H9 (cell line): ENCODE results near the gene IER5L. TPM values are rescaled to one million over a fixed set of nuclear protein-coding genes. Genes with fewer than 3 reads are reported as not detected.

Experiments used
- DNase-seq: peaks from one replicate; pipeline ENCODE4 v3.0.0-alpha.2; 2017
- H2AFZ ChIP-seq: one replicate; pipeline ENCODE4 v1.6.1; 2013; ENCODE audit warnings: mild to moderate bottlenecking, low read length, control low read depth, moderate library complexity
- H2AK5ac ChIP-seq: 2 replicates; pipeline ENCODE4 v1.6.1; 2013; ENCODE audit warnings: low read length, control low read depth, mixed read lengths; ENCODE audit not compliant: insufficient read length
- H2BK120ac ChIP-seq: one replicate; pipeline ENCODE4 v1.6.1; 2013; ENCODE audit warnings: low read depth, mild to moderate bottlenecking, low read length, control low read depth, inconsistent platforms; ENCODE audit not compliant: poor library complexity, severe bottlenecking
- H2BK12ac ChIP-seq: 2 replicates; pipeline ENCODE4 v1.6.1; 2013; ENCODE audit warnings: low read length, control low read depth, mixed read lengths, low read depth; ENCODE audit not compliant: insufficient read length
- H2BK15ac ChIP-seq: 2 replicates; pipeline ENCODE4 v1.6.1; 2013; ENCODE audit warnings: low read depth, low read length, control low read depth
- H2BK20ac ChIP-seq: one replicate; pipeline ENCODE4 v1.6.1; 2013; ENCODE audit warnings: low read depth, mild to moderate bottlenecking, low read length, control low read depth, inconsistent platforms; ENCODE audit not compliant: poor library complexity, severe bottlenecking
- H2BK5ac ChIP-seq: 2 replicates; pipeline ENCODE4 v1.6.1; 2013; ENCODE audit warnings: low read length, control low read depth, mixed read lengths; ENCODE audit not compliant: insufficient read length
- H3K14ac ChIP-seq: 2 replicates; pipeline ENCODE4 v1.6.1; 2013; ENCODE audit warnings: low read length, control low read depth; ENCODE audit not compliant: insufficient read depth
- H3K18ac ChIP-seq: 2 replicates; pipeline ENCODE4 v1.6.1; 2013; ENCODE audit warnings: low read depth, mild to moderate bottlenecking, mixed read lengths, low read length, control low read depth; ENCODE audit not compliant: insufficient read length
- H3K23ac ChIP-seq: 2 replicates; pipeline ENCODE4 v1.6.1; 2013; ENCODE audit warnings: low read length, control low read depth, mixed read lengths, low read depth; ENCODE audit not compliant: insufficient read length
- H3K23me2 ChIP-seq: 2 replicates; pipeline ENCODE4 v1.6.1; 2013; ENCODE audit warnings: low read depth, mild to moderate bottlenecking, mixed read lengths, low read length, control low read depth; ENCODE audit not compliant: insufficient read length, poor library complexity, severe bottlenecking
- H3K27ac ChIP-seq: 2 replicates; pipeline ENCODE4 v1.5.1; 2013; ENCODE audit warnings: low read length, control low read depth, mixed read lengths, low read depth; ENCODE audit not compliant: insufficient read length
- H3K27me3 ChIP-seq: 2 replicates; pipeline ENCODE4 v1.6.1; 2013; ENCODE audit warnings: low read length, control low read depth, inconsistent platforms; ENCODE audit not compliant: insufficient read depth
- H3K4ac ChIP-seq: 2 replicates; pipeline ENCODE4 v1.6.1; 2013; ENCODE audit warnings: low read depth, mild to moderate bottlenecking, control low read depth, inconsistent platforms, low read length, moderate library complexity
- H3K4me1 ChIP-seq: 2 replicates; pipeline ENCODE4 v1.6.1; 2013; ENCODE audit warnings: low read length, control low read depth, inconsistent platforms; ENCODE audit not compliant: insufficient read depth
- H3K4me2 ChIP-seq: 2 replicates; pipeline ENCODE4 v1.6.1; 2013; ENCODE audit warnings: low read length, control low read depth, mixed read lengths; ENCODE audit not compliant: insufficient read length, insufficient read depth
- H3K56ac ChIP-seq: 2 replicates; pipeline ENCODE4 v1.6.1; 2013; ENCODE audit warnings: low read depth, mild to moderate bottlenecking, mixed read lengths, low read length, control low read depth; ENCODE audit not compliant: insufficient read length
- H3K79me1 ChIP-seq: 2 replicates; pipeline ENCODE4 v1.6.1; 2013; ENCODE audit warnings: low read depth, mild to moderate bottlenecking, moderate library complexity, low read length, control low read depth, inconsistent platforms; ENCODE audit not compliant: insufficient read depth, poor library complexity, severe bottlenecking
- H3K79me2 ChIP-seq: 2 replicates; pipeline ENCODE4 v1.6.1; 2013; ENCODE audit warnings: low read length, control low read depth, inconsistent platforms; ENCODE audit not compliant: insufficient read depth
- H3K9ac ChIP-seq: 2 replicates; pipeline ENCODE4 v1.6.1; 2013; ENCODE audit warnings: low read length, control low read depth, mixed read lengths; ENCODE audit not compliant: insufficient read length; ENCODE audit errors: extremely low read depth
- H3K9me3 ChIP-seq: one replicate; pipeline ENCODE4 v1.6.1; 2013; ENCODE audit warnings: low read depth, low read length, inconsistent platforms; ENCODE audit not compliant: control insufficient read depth
- H3T11ph ChIP-seq: one replicate; pipeline ENCODE4 v1.6.1; 2013; ENCODE audit warnings: mild to moderate bottlenecking, low read length, control low read depth, inconsistent platforms
- H4K20me1 ChIP-seq: one replicate; pipeline ENCODE4 v1.6.1; 2013; ENCODE audit not compliant: control insufficient read depth, insufficient read length, insufficient read depth
- H4K5ac ChIP-seq: 2 replicates; pipeline ENCODE4 v1.6.1; 2013; ENCODE audit warnings: low read depth, mild to moderate bottlenecking, mixed read lengths, low read length, control low read depth; ENCODE audit not compliant: insufficient read length
- H4K8ac ChIP-seq: replicated peaks from 2 replicates; pipeline ENCODE4 v1.6.1; 2013; ENCODE audit warnings: low read length, control low read depth, mixed read lengths, low read depth; ENCODE audit not compliant: insufficient read length
- H4K91ac ChIP-seq: 2 replicates; pipeline ENCODE4 v1.6.1; 2013; ENCODE audit warnings: low read depth, mild to moderate bottlenecking, moderate library complexity, mixed read lengths, low read length, control low read depth; ENCODE audit not compliant: insufficient read length
- H3K27ac Mint-ChIP-seq, 3 experiments: 2 replicates in 2 of 3; 3 replicates in 1 of 3; pipeline ENCODE4 v1.8.0; 2020 to 2021; ENCODE audit warnings: mixed read lengths in 3 of 3, mild to moderate bottlenecking in 1 of 3, moderate library complexity in 1 of 3
- H3K27me3 Mint-ChIP-seq: 2 replicates; pipeline ENCODE4 v1.8.0; 2021; ENCODE audit warnings: low read depth, mild to moderate bottlenecking, moderate library complexity, mixed read lengths
- H3K36me3 Mint-ChIP-seq, 3 experiments: 2 replicates in 2 of 3; 3 replicates in 1 of 3; pipeline ENCODE4 v1.8.0; 2020 to 2021; ENCODE audit warnings: low read depth in 3 of 3, mixed read lengths in 3 of 3; ENCODE audit not compliant: insufficient read depth in 1 of 3
- H3K4me1 Mint-ChIP-seq, 2 experiments: 2 replicates each; pipeline ENCODE4 v1.8.0; 2020; ENCODE audit warnings: mixed read lengths in 2 of 2
- H3K4me3 Mint-ChIP-seq, 2 experiments: 2 replicates in 1 of 2; 3 replicates in 1 of 2; pipeline ENCODE4 v1.8.0; 2020 to 2021; ENCODE audit warnings: mild to moderate bottlenecking in 2 of 2, mixed read lengths in 2 of 2, moderate library complexity in 1 of 2
- H3K9me3 Mint-ChIP-seq, 2 experiments: 2 replicates in 1 of 2; 3 replicates in 1 of 2; pipeline ENCODE4 v1.8.0; 2020; ENCODE audit warnings: mild to moderate bottlenecking in 2 of 2, mixed read lengths in 2 of 2, moderate library complexity in 1 of 2
- CTCF ChIP-seq: fragments of 200-600 bp; sonication (generic); conservative IDR thresholded peaks from 3 replicates; pipeline ENCODE4 v1.8.0; 2021; ENCODE audit warnings: antibody characterized with exemption, mild to moderate bottlenecking
- WGBS: extraction: QIAGEN DNeasy Blood & Tissue Kit; methylation state at CpG from one replicate; pipeline ENCODE4 v1.1.7; 2013; ENCODE audit warnings: missing lambda C conversion rate, low lambda C conversion rate, mixed read lengths; ENCODE audit not compliant: insufficient read length; ENCODE audit errors: extremely low coverage; 5-methylcytosine and 5-hydroxymethylcytosine counted together
- total RNA-seq: library from RNA; stranded (reverse); gene quantifications from 2 replicates; pipeline ENCODE4 v1.2.1, GENCODE V29; 2021

IER5L gene
- total RNA-seq, 1 experiment from 2014 or later = 1.0 TPM

- no peak overlapping the region for H3K27ac ChIP-seq
- H2AFZ ChIP-seq = no peak overlapping the region
- peaks cover 0 to 2% (median 0%) of the 10 kb centered on the region in 3 experiments; a peak in 1 of 7 replicates for H3K36me3 Mint-ChIP-seq
- H3K23me2 ChIP-seq = no peaks in the 10 kb centered on the region
- H3K9ac ChIP-seq = no peak overlapping the region
- TF ChIP-seq CTCF = no peak
- H4K5ac ChIP-seq = no peak overlapping the region
- H2AK5ac ChIP-seq = no peak overlapping the region
- no peak overlapping the region for H4K91ac ChIP-seq
- H3K23ac ChIP-seq = no peak overlapping the region
- no peak overlapping the region for H2BK5ac ChIP-seq
- peaks cover 16 to 33% of the 10 kb centered on the region in 2 experiments for H3K4me1 Mint-ChIP-seq
- no peak overlapping the region for H3T11ph ChIP-seq
- no peak overlapping the region for H3K18ac ChIP-seq
- H3K79me2 ChIP-seq = no peaks in the 10 kb centered on the region
- WGBS = no CpG with 5 or more reads among the region's 10 CpGs
- DNase-seq = no peak
- no peak overlapping the region for H2BK15ac ChIP-seq
- no peak overlapping the region for H4K8ac ChIP-seq
- H3K4me1 ChIP-seq = no peaks in the 10 kb centered on the region; the same call in 1 of the 2 replicates
- H3K9me3 Mint-ChIP-seq = no peaks in the 10 kb centered on the region
- no peak overlapping the region for H2BK20ac ChIP-seq
- H3K14ac ChIP-seq = no peak overlapping the region
- no peak overlapping the region for H3K4me2 ChIP-seq
- no peaks in the 10 kb centered on the region for H3K79me1 ChIP-seq
- no peak overlapping the region for H2BK12ac ChIP-seq
- no peak overlapping the region for H3K4me3 Mint-ChIP-seq
- H3K27me3 ChIP-seq = no peaks in the 10 kb centered on the region
- peaks cover 2% of the 10 kb centered on the region for H3K27me3 Mint-ChIP-seq
- no peak overlapping the region for H2BK120ac ChIP-seq
- peaks cover 2% of the 10 kb centered on the region for H4K20me1 ChIP-seq
- no peak overlapping the region for H3K4ac ChIP-seq
- H3K9me3 ChIP-seq = no peaks in the 10 kb centered on the region
- H3K27ac Mint-ChIP-seq = no peak overlapping the region
- no peak overlapping the region for H3K56ac ChIP-seq
These were observed 49.8 kb upstream of the IER5L start for GRCh38 chr9:129227843-129228189.
